ENCODE measurements around the gene TACC3. TPM values are rescaled to one million over a fixed set of nuclear protein-coding genes. Genes with fewer than 3 reads are reported as not detected.

Gene TACC3
- total and polyA plus RNA-seq, 7 experiments from 2014 or later: 70.5 to 165 (median 123) TPM

DNA sequence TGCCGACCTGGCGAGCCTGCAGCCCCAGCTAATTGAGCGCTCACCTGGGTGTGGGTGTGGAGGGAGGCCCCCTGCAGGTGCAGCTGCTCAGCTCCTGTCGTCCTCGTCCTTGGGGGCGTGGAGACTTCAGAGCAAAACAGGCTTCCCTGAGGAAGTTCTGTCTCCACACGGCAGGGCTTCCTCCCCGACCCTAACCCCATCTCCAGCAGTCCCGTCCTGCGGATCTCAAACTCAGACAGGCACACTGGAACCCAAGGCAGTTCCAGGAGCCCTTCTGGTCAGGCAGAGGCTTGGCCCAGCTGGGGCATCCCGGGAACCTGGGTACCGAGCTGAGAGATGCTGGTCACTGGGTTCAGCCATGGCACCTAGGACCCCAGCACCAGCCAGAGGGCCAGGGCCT, 24.4 kb downstream of the TACC3 start:
- intact Hi-C loops (cut with micrococcal nuclease): loop anchor here in 1 of 2 donors (1.0 to 2.0 kb wide), 2 partner anchors 154 to 441 kb away; no protein-coding TSS in a partner anchor
- Histone ChIP-seq H3K36me3 (ENCODE audit: control insufficient read depth in 2 of 3, insufficient read depth in 3 of 3, low read length in 3 of 3) (peaks cover 0 to 42% (median 10%) of the 10 kb centered on the region in 3 experiments), H3K4me3 (ENCODE audit: low read length) (no peak overlapping the region), H3K4me1 (ENCODE audit: control insufficient read depth in 2 of 2, insufficient read depth in 2 of 2, low read length in 2 of 2) (no peaks in the 10 kb centered on the region), H3K9me3 (ENCODE audit: control insufficient read depth in 2 of 3, low read length in 3 of 3) (no peaks in the 10 kb centered on the region), H3K27ac (ENCODE audit: low read depth, low read length) (no peak overlapping the region), H3K27me3 (ENCODE audit: control insufficient read depth in 2 of 2, insufficient read depth in 2 of 2, low read length in 2 of 2) (no peaks in the 10 kb centered on the region)
- ATAC-seq (no peak), DNase-seq (no peak)
- Mint-ChIP-seq H3K4me3 (no peak overlapping the region), H3K4me1 (no peaks in the 10 kb centered on the region), H3K9me3 (no peaks in the 10 kb centered on the region), H3K36me3 (peaks cover 3 to 13% (median 7%) of the 10 kb centered on the region in 5 donors), H3K27ac (peak overlapping the region in 1 of 9 donors; percentile 52), H3K27me3 (no peaks in the 10 kb centered on the region)
- CTCF ChIA-PET: interaction anchor here (1.1 to 2.4 kb wide), 3 partner anchors 53 to 155 kb away, joined by 4 to 13 read pairs (median 5); no protein-coding TSS in a partner anchor
- POLR2A ChIA-PET: no interaction called here

DNA sequence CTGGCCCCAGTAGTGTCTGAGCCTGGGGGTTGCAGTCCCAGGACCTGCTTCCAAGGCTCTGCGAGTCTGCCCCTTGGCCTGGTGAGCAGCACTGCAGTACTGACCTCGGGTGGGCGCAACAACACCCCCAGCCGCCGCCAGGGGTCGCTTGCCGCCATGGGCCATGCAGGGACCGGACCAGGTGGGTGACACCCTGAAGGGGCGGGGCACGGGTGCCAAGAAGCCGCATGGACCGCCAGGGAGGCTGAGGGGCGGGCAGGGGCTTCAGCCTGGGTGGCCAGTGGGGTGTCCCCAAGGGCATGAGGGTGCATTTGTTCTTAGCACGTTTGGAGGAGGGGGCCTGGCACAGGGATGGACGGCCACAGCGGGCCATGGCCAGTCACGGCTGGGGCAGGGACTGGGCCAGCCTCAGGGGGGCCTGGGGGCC, 25.0 kb downstream of the TACC3 start:
- H3K27ac Mint-ChIP-seq: no peak overlapping the region
- H3K36me3 Mint-ChIP-seq: peaks cover 0 to 8% (median 7%) of the 10 kb centered on the region in 5 donors
- Histone ChIP-seq H3K27me3 (ENCODE audit: control insufficient read depth in 2 of 2, insufficient read depth in 2 of 2, low read length in 2 of 2) (no peaks in the 10 kb centered on the region), H3K27ac (ENCODE audit: low read depth, low read length) (no peak overlapping the region), H3K4me3 (ENCODE audit: low read length) (no peak overlapping the region), H3K4me1 (ENCODE audit: control insufficient read depth in 2 of 2, insufficient read depth in 2 of 2, low read length in 2 of 2) (no peaks in the 10 kb centered on the region), H3K9me3 (ENCODE audit: control insufficient read depth in 2 of 3, low read length in 3 of 3) (no peaks in the 10 kb centered on the region), H3K36me3 (ENCODE audit: control insufficient read depth in 2 of 3, insufficient read depth in 3 of 3, low read length in 3 of 3) (peaks cover 0 to 36% (median 5%) of the 10 kb centered on the region in 3 experiments)
- H3K4me1 Mint-ChIP-seq: no peaks in the 10 kb centered on the region
- no peaks in the 10 kb centered on the region for H3K27me3 Mint-ChIP-seq
- peak; percentile 52 to 85 (median 60) for DNase-seq
- POLR2A ChIA-PET: interaction anchor here (0.7 kb wide), 1 partner anchor 13 kb away, joined by 3 read pairs; no protein-coding TSS in a partner anchor
- peak; percentile 68 for ATAC-seq
- intact Hi-C loops (cut with micrococcal nuclease): loop anchor here in 1 of 2 donors (1.0 to 2.0 kb wide), 2 partner anchors 153 to 441 kb away; no protein-coding TSS in a partner anchor
- H3K9me3 Mint-ChIP-seq: no peaks in the 10 kb centered on the region
- CTCF ChIA-PET: interaction anchor here (1.1 to 2.7 kb wide), 4 partner anchors 53 to 154 kb away, joined by 4 to 32 read pairs (median 9); no protein-coding TSS in a partner anchor
- H3K4me3 Mint-ChIP-seq: no peak overlapping the region

DNA sequence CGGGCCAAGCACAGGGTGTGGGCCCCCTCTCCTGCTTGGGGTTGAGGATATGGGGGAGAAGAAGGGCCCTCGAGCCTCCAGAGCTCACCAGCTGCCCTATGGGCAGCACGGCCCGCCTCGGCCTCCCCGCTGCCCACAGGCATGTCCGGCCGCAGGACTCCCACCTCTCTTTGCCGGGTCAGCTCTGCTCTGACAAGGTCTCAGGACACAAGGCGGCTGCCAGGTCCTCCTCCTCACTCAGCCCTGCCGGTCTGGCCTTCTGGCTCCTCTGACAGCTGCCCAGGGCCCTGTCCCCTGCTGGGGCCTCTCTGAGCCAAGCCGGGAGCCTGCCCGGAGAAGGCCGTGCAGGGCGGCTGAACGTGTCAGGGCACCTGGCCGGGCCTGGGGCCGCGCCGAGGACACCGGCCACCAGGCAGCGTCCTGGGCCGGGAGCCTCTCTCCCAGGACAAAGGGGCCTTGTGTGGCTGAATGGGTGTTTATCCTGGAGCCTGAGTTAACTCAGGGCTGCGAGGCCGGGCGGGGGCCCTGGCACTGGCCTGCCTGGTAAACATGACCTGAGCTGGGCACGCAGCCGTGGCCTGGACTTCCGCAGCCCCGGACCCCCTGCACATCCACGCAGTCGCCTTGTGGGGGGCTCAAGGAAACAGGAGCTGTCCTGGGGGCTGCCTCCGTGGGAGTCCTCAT, 25.7 kb downstream of the TACC3 start:
- Histone ChIP-seq H3K4me1 (ENCODE audit: control insufficient read depth in 2 of 2, insufficient read depth in 2 of 2, low read length in 2 of 2) (no peaks in the 10 kb centered on the region), H3K4me3 (ENCODE audit: low read length) (no peak overlapping the region), H3K27ac (ENCODE audit: low read depth, low read length) (no peak overlapping the region), H3K9me3 (ENCODE audit: control insufficient read depth in 2 of 3, low read length in 3 of 3) (no peaks in the 10 kb centered on the region), H3K27me3 (ENCODE audit: control insufficient read depth in 2 of 2, insufficient read depth in 2 of 2, low read length in 2 of 2) (no peaks in the 10 kb centered on the region), H3K36me3 (ENCODE audit: control insufficient read depth in 2 of 3, insufficient read depth in 3 of 3, low read length in 3 of 3) (peaks cover 0 to 28% (median 0%) of the 10 kb centered on the region in 3 experiments)
- DNase-seq: no peak
- Mint-ChIP-seq H3K27me3 (no peaks in the 10 kb centered on the region), H3K27ac (no peak overlapping the region), H3K4me3 (no peak overlapping the region), H3K36me3 (peaks cover 0 to 7% (median 4%) of the 10 kb centered on the region in 5 donors), H3K4me1 (no peaks in the 10 kb centered on the region), H3K9me3 (no peaks in the 10 kb centered on the region)
- intact Hi-C loops (cut with micrococcal nuclease): loop anchor here in 1 of 2 donors (1.0 to 2.0 kb wide), 2 partner anchors 152 to 440 kb away; no protein-coding TSS in a partner anchor
- ChIA-PET POLR2A (interaction anchor here (0.7 kb wide), 1 partner anchor 14 kb away, joined by 3 read pairs; no protein-coding TSS in a partner anchor), CTCF (interaction anchor here (1.0 to 2.7 kb wide), 2 partner anchors 53 to 152 kb away, joined by 3 to 32 read pairs; no protein-coding TSS in a partner anchor)
- no peak for ATAC-seq

DNA sequence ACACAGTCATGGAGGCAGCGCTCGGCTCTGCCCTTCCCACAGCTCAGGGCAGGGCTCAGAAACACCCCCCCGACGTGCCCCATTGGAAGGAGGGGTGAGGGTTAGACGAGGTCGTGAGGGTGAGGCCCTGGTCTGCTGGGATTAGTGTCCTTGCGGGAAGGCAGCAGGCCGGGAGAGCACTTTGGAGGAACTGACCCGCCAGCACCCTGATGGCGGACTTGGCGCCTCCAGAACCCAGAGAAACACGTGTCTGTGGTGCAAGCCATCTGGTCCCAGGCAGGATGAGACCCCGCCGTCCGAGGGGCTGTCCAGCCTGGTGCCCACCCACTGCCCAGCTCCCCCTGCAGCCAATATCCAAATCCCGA, 26.3 kb downstream of the TACC3 start:
- no peak overlapping the region for H3K4me3 Mint-ChIP-seq
- ChIA-PET CTCF (interaction anchor here (1.0 to 2.7 kb wide), 2 partner anchors 53 to 152 kb away, joined by 3 to 32 read pairs; no protein-coding TSS in a partner anchor), POLR2A (interaction anchor here (1.1 kb wide), 1 partner anchor 147 kb away, joined by 3 read pairs; no protein-coding TSS in a partner anchor)
- no peaks in the 10 kb centered on the region for H3K4me1 Mint-ChIP-seq
- peak overlapping the region in 1 of 9 donors; percentile 20 for H3K27ac Mint-ChIP-seq
- H3K27me3 Mint-ChIP-seq: no peaks in the 10 kb centered on the region
- H3K27me3 ChIP-seq (ENCODE audit: control insufficient read depth in 2 of 2, insufficient read depth in 2 of 2, low read length in 2 of 2): no peaks in the 10 kb centered on the region
- no peak overlapping the region for H3K27ac ChIP-seq (ENCODE audit: low read depth, low read length)
- peaks cover 0 to 23% (median 0%) of the 10 kb centered on the region in 3 experiments for H3K36me3 ChIP-seq (ENCODE audit: control insufficient read depth in 2 of 3, insufficient read depth in 3 of 3, low read length in 3 of 3)
- intact Hi-C loops (cut with micrococcal nuclease): loop anchor here in 1 of 2 donors (2.0 kb wide), 1 partner anchor 439 kb away; no protein-coding TSS in a partner anchor
- H3K4me1 ChIP-seq (ENCODE audit: control insufficient read depth in 2 of 2, insufficient read depth in 2 of 2, low read length in 2 of 2): peaks cover 0 to 3% of the 10 kb centered on the region in 2 donors
- H3K9me3 Mint-ChIP-seq: no peaks in the 10 kb centered on the region
- ATAC-seq: no peak
- no peaks in the 10 kb centered on the region for H3K9me3 ChIP-seq (ENCODE audit: control insufficient read depth in 2 of 3, low read length in 3 of 3)
- H3K36me3 Mint-ChIP-seq: peaks cover 0 to 7% (median 4%) of the 10 kb centered on the region in 5 donors
- no peak overlapping the region for H3K4me3 ChIP-seq (ENCODE audit: low read length)
- DNase-seq: no peak

DNA sequence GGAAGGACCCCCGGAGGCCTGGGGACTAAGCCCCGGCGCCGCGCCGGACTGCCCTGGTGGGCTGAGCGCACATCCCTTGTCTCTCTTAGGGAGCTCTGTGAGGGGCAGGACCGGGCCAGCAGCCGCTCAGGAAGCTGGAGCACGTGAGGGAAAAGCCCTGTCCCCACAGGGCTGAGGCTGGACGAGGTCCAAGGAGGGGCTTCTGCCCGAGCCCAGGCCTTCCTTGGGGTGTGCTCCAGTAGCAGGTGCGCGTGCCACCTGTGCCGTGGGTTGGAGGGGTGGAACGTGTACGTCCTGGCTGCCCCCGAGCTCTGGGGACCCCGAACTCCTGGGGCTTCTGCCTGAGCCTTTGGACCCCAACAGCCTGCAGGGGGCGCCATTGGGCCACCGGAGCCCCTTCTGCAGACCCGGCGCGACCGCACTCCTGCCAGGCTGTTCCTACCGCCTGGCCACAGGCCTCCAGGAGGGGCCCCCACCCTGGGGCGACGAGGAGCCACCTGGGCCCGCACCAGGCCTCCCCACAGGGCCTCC, 27.2 kb downstream of the TACC3 start:
- no peaks in the 10 kb centered on the region for H3K9me3 Mint-ChIP-seq
- intact Hi-C loops (cut with micrococcal nuclease): loop anchor here (1.0 kb wide), 3 partner anchors 62 to 162 kb away; no protein-coding TSS in a partner anchor
- POLR2A ChIA-PET: interaction anchor here (1.1 kb wide), 1 partner anchor 146 kb away, joined by 3 read pairs; no protein-coding TSS in a partner anchor

DNA sequence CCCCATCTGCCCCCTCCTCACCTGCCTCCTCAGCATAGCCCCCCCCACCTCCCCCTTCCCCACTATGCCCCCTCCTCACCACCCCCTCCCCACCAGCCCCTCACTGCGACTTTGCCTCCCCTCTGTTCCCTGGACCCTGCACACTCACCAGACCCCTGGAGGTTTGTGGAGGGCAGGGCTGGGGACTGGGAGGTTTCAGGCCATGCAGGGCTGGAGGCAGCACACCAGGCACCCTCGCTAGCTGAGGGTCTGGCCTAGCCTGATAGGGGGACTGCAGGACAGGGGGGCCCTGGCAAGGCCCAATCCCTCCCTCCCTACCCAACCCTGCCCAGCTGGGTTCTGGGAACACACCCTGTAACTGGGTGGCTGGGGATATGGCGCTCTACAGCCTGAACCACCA, 28.0 kb downstream of the TACC3 start:
- Mint-ChIP-seq H3K9me3 (no peaks in the 10 kb centered on the region), H3K4me3 (no peak overlapping the region), H3K36me3 (peaks cover 0 to 3% (median 0%) of the 10 kb centered on the region in 5 donors), H3K27me3 (no peaks in the 10 kb centered on the region), H3K4me1 (peaks cover 0 to 2% (median 0%) of the 10 kb centered on the region in 7 donors), H3K27ac (no peak overlapping the region)
- POLR2A ChIA-PET: no interaction called here
- no peak overlapping the region for H3K27ac ChIP-seq (ENCODE audit: low read depth, low read length)
- H3K4me1 ChIP-seq (ENCODE audit: control insufficient read depth in 2 of 2, insufficient read depth in 2 of 2, low read length in 2 of 2): peaks cover 0 to 10% of the 10 kb centered on the region in 2 donors
- no peaks in the 10 kb centered on the region for H3K27me3 ChIP-seq (ENCODE audit: control insufficient read depth in 2 of 2, insufficient read depth in 2 of 2, low read length in 2 of 2)
- DNase-seq (no peak), ATAC-seq (no peak)
- peaks cover 0 to 8% (median 0%) of the 10 kb centered on the region in 3 experiments for H3K36me3 ChIP-seq (ENCODE audit: control insufficient read depth in 2 of 3, insufficient read depth in 3 of 3, low read length in 3 of 3)
- no peaks in the 10 kb centered on the region for H3K9me3 ChIP-seq (ENCODE audit: control insufficient read depth in 2 of 3, low read length in 3 of 3)
- no peak overlapping the region for H3K4me3 ChIP-seq (ENCODE audit: low read length)
- CTCF ChIA-PET: no interaction called here
- intact Hi-C loops (cut with micrococcal nuclease): no loop called here

More for the DNA sequence above, 27.2 kb downstream of the TACC3 start:
- Mint-ChIP-seq H3K4me3 (no peak overlapping the region), H3K27ac (no peak overlapping the region), H3K27me3 (no peaks in the 10 kb centered on the region), H3K4me1 (peaks cover 0 to 2% (median 0%) of the 10 kb centered on the region in 7 donors), H3K36me3 (peaks cover 0 to 5% (median 3%) of the 10 kb centered on the region in 5 donors)
- Histone ChIP-seq H3K4me1 (ENCODE audit: control insufficient read depth in 2 of 2, insufficient read depth in 2 of 2, low read length in 2 of 2) (peaks cover 0 to 10% of the 10 kb centered on the region in 2 donors), H3K27ac (ENCODE audit: low read depth, low read length) (no peak overlapping the region), H3K27me3 (ENCODE audit: control insufficient read depth in 2 of 2, insufficient read depth in 2 of 2, low read length in 2 of 2) (no peaks in the 10 kb centered on the region), H3K36me3 (ENCODE audit: control insufficient read depth in 2 of 3, insufficient read depth in 3 of 3, low read length in 3 of 3) (peaks cover 0 to 17% (median 0%) of the 10 kb centered on the region in 3 experiments), H3K9me3 (ENCODE audit: control insufficient read depth in 2 of 3, low read length in 3 of 3) (no peaks in the 10 kb centered on the region), H3K4me3 (ENCODE audit: low read length) (no peak overlapping the region)
- DNase-seq (peak; percentile 46 to 88 (median 71)), ATAC-seq (peak; percentile 65)
- CTCF ChIA-PET: interaction anchor here (2.7 kb wide), 1 partner anchor 151 kb away, joined by 32 read pairs; no protein-coding TSS in a partner anchor
